ENCODE measurements around the gene PDSS2. TPM values are rescaled to one million over a fixed set of nuclear protein-coding genes. Genes with fewer than 3 reads are reported as not detected.

The PDSS2 gene
- total RNA-seq, 1 donor from 2014 or later = 13.1 TPM

GRCh38 chr6:107419733-107420132 is 39.6 kb downstream of the PDSS2 start:
- intact Hi-C loops (cut with micrococcal nuclease) = no loop called here

- intact Hi-C loops (cut with micrococcal nuclease) = no loop called here
Measured at GRCh38 chr6:107418118-107418517, 41.2 kb downstream of the PDSS2 start.

GRCh38 chr6:107416145-107416544 is 43.2 kb downstream of the PDSS2 start:
- intact Hi-C loops (cut with micrococcal nuclease) = no loop called here

GRCh38 chr6:107413966-107414645 is 45.3 kb downstream of the PDSS2 start:
- intact Hi-C loops (cut with micrococcal nuclease) = no loop called here

GRCh38 chr6:107411161-107411560 is 48.2 kb downstream of the PDSS2 start:
- intact Hi-C loops (cut with micrococcal nuclease) = no loop called here

- intact Hi-C loops (cut with micrococcal nuclease) = no loop called here
Measured at GRCh38 chr6:107409942-107410341, 49.4 kb downstream of the PDSS2 start.

- intact Hi-C loops (cut with micrococcal nuclease) = no loop called here
Measured at GRCh38 chr6:107408714-107409113, 50.6 kb downstream of the PDSS2 start.

GRCh38 chr6:107405002-107405401 is 54.4 kb downstream of the PDSS2 start:
- intact Hi-C loops (cut with micrococcal nuclease) = no loop called here

- intact Hi-C loops (cut with micrococcal nuclease) = no loop called here
Measured at GRCh38 chr6:107402533-107402932, 56.8 kb downstream of the PDSS2 start.

- intact Hi-C loops (cut with micrococcal nuclease) = no loop called here
Measured at GRCh38 chr6:107401573-107401972, 57.8 kb downstream of the PDSS2 start.

GRCh38 chr6:107400616-107401147 is 58.7 kb downstream of the PDSS2 start:
- intact Hi-C loops (cut with micrococcal nuclease) = no loop called here

GRCh38 chr6:107399935-107400334 is 59.4 kb downstream of the PDSS2 start:
- intact Hi-C loops (cut with micrococcal nuclease) = no loop called here

- intact Hi-C loops (cut with micrococcal nuclease) = no loop called here
Measured at GRCh38 chr6:107398001-107398400, 61.4 kb downstream of the PDSS2 start.

GRCh38 chr6:107396211-107396610 is 63.2 kb downstream of the PDSS2 start:
- intact Hi-C loops (cut with micrococcal nuclease) = no loop called here

- intact Hi-C loops (cut with micrococcal nuclease) = no loop called here
Measured at GRCh38 chr6:107392069-107392468, 67.3 kb downstream of the PDSS2 start.

- intact Hi-C loops (cut with micrococcal nuclease) = no loop called here
Measured at GRCh38 chr6:107390685-107391435, 68.5 kb downstream of the PDSS2 start.

- intact Hi-C loops (cut with micrococcal nuclease) = no loop called here
Measured at GRCh38 chr6:107390056-107390455, 69.3 kb downstream of the PDSS2 start.

GRCh38 chr6:107386904-107387303 is 72.5 kb downstream of the PDSS2 start:
- intact Hi-C loops (cut with micrococcal nuclease) = no loop called here

- intact Hi-C loops (cut with micrococcal nuclease) = no loop called here
Measured at GRCh38 chr6:107386340-107386739, 73.0 kb downstream of the PDSS2 start.

GRCh38 chr6:107383705-107384104 is 75.7 kb downstream of the PDSS2 start:
- intact Hi-C loops (cut with micrococcal nuclease) = no loop called here

- intact Hi-C loops (cut with micrococcal nuclease) = no loop called here
Measured at GRCh38 chr6:107374264-107374663, 85.1 kb downstream of the PDSS2 start.

GRCh38 chr6:107369493-107369892 is 89.9 kb downstream of the PDSS2 start:
- intact Hi-C loops (cut with micrococcal nuclease) = no loop called here

- intact Hi-C loops (cut with micrococcal nuclease) = no loop called here
Measured at GRCh38 chr6:107368471-107368870, 90.9 kb downstream of the PDSS2 start.

Data from T-helper 2 cell treated with Interferon-gamma antibody and Interleukin-4, amounts not matched to agents 100 ng/mL and 5 ng/mL, for 36 hours (primary cell).